NB4 (cell line): Measurements from ENCODE around the gene UFD1.

ENCODE experiments used
- DNase-seq: peaks from one replicate; pipeline ENCODE4 v3.0.0; 2010; ENCODE audit warnings: low read depth
- H3K4me3 ChIP-seq: one replicate; pipeline ENCODE4 v1.5.1; 2011; ENCODE audit warnings: mild to moderate bottlenecking, low read depth, low read length, moderate library complexity
- MYC ChIP-seq: IDR thresholded peaks from 2 replicates; pipeline ENCODE4 v1.6.1; 2011; ENCODE audit warnings: low read depth, low read length
- POLR2A ChIP-seq: IDR thresholded peaks from 2 replicates; pipeline ENCODE4 v1.6.1; 2011; ENCODE audit warnings: mild to moderate bottlenecking; ENCODE audit not compliant: insufficient read length; ENCODE audit errors: extremely low read depth
- TF ChIP-seq, protein P1 (sequence below): IDR thresholded peaks from 2 replicates; pipeline ENCODE4 v1.6.1; 2011; ENCODE audit warnings: low read depth, low read length
- TF ChIP-seq, protein P2 (sequence below): IDR thresholded peaks from one replicate; pipeline ENCODE4 v1.5.1; 2012; ENCODE audit warnings: low read depth, low read length

UFD1 gene

GRCh38 chr22:19517171-19517500 lies 38.1 kb upstream of the UFD1 start:
- H3K4me3 ChIP-seq: no peak overlapping the region
- no peak for DNase-seq
- TF ChIP-seq, protein P1, sequence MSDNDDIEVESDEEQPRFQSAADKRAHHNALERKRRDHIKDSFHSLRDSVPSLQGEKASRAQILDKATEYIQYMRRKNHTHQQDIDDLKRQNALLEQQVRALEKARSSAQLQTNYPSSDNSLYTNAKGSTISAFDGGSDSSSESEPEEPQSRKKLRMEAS: no peak
- no peak for TF ChIP-seq POLR2A
- TF ChIP-seq MYC: no peak
- TF ChIP-seq, protein P2, sequence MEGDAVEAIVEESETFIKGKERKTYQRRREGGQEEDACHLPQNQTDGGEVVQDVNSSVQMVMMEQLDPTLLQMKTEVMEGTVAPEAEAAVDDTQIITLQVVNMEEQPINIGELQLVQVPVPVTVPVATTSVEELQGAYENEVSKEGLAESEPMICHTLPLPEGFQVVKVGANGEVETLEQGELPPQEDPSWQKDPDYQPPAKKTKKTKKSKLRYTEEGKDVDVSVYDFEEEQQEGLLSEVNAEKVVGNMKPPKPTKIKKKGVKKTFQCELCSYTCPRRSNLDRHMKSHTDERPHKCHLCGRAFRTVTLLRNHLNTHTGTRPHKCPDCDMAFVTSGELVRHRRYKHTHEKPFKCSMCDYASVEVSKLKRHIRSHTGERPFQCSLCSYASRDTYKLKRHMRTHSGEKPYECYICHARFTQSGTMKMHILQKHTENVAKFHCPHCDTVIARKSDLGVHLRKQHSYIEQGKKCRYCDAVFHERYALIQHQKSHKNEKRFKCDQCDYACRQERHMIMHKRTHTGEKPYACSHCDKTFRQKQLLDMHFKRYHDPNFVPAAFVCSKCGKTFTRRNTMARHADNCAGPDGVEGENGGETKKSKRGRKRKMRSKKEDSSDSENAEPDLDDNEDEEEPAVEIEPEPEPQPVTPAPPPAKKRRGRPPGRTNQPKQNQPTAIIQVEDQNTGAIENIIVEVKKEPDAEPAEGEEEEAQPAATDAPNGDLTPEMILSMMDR: no peak

DNA sequence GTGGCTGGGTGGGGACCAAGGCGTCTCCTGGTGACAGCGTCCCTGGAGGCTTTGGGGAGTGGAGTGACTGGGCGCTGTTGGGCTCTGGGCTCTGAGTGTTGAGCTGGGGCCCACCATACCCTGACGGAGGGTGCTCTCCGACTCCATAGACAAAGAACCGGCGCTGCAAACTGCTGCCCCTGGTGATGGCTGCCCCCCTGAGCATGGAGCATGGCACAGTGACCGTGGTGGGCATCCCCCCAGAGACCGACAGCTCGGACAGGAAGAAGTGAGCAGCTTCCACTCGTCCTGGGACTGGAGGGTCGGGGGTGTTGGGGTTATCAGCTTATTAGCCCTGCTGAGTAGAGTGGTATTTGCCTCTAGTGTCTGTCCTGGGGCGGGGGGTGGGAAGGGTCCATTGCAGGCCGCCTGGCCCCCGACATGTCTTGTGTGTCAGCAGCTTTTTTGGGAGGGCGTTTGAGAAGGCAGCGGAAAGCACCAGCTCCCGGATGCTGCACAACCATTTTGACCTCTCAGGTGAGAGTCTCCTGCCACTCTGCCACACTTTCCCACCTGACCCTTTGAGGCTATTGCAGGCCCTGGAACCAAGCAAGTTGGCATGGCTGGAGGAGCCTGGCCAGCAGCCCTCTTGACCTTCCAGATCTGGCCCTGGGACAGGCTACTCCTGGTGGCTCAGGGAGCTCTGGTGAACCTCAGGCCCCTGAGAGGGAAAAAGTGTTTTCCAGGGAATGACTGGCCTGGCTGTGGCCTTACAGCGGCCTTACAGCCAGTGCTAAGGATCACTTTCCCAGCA lies 37.6 kb upstream of the UFD1 start:
- no peak overlapping the region for H3K4me3 ChIP-seq
- TF ChIP-seq MYC (no peak), POLR2A (no peak)
- TF ChIP-seq, protein P2: no peak
- DNase-seq: no peak

DNA sequence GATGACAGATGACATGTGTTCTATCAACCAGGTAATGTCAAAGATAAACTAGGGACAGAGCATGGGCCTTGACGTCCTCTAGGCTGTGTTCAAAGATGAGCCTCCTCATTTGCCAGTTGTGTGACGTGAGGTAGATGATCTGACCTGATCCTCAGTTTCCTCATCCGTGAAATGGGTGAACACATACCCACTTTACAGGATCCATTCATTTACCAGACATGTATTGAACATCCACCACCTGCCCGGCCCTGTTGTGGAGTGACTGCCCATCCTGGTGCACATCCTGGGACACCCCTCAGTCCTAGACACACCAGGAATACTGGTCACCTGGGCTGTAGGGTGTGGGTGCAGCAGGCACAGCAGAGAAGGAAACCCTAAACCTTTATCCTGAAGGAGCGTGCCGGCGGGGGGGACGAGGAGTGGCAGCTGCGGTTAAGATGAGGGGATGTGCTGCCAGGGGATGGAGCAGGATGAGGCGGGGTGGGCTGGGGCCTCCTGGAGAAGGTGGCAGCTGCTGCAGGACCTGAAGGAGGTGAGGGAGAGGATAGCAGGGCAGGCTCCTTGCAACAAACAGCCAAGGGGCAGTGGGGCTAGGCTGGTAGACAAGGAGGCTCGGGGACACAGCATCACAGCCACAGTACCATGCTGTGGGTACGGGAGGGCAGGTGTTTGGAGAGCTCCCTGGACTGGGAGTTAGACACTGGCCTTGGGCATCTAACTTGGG lies 36.8 kb upstream of the UFD1 start:
- no peak for TF ChIP-seq POLR2A
- TF ChIP-seq, protein P2: no peak
- TF ChIP-seq, protein P1: no peak
- TF ChIP-seq MYC: no peak
- DNase-seq: no peak
- no peak overlapping the region for H3K4me3 ChIP-seq

DNA sequence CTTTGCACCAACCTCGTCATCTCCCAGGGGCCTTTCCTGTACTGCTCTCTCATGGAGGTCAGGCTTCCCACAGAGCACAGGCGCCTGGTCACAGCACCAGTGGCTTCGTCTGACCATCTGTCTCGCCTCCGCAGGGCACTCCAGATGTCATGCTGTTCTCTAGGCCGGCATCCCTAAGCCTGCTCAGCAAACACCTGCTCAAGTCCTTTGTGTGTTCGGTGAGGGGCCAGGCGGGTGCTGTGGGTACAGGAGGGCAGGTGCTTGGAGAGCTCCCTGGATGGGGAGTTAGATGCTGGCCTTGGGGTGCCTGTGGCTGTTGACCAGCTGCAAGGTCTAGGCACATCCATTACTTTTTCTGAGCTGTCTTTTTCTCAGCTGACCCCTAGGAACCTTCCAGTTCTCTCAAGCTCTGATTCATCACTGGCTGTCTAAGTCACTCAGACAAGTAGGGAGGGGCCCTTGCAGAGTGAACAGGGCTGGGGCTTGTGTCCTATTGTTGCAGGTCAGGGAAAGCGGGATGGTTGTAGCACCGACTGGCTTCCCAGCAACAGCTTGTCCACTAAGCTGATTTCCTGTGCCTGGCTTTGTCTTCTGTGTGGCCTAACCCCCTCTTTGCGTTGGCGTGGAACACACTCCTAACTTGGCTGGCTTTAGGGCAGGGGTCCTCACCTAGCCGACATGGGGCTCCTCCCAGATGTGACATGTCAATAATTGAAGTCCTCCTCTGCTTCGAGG lies 36.0 kb upstream of the UFD1 start:
- DNase-seq: no peak
- TF ChIP-seq, protein P1: no peak
- TF ChIP-seq MYC (no peak), POLR2A (no peak)
- TF ChIP-seq, protein P2: no peak
- no peak overlapping the region for H3K4me3 ChIP-seq

DNA sequence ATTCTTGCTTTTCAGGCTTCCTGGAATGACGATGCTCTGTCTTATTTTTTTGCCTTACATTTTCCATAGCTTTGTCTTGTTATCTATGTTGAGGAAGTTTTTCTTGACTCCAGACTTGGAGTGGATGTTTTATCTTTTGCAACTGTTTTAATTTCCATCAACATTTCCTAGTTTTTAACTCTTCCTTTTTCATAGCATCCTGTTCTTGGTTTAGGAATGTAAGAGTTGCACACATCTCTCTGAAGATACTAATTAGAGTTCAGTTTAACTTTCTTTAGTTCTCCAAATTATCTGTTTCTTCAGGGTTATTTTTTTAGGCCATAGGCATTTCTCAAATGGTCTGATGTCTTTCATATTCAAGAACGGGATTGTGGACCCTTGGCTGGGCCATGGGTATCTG lies 34.8 kb upstream of the UFD1 start:
- DNase-seq: no peak
- TF ChIP-seq, protein P2: no peak
- TF ChIP-seq POLR2A (no peak), MYC (no peak)
- TF ChIP-seq, protein P1: no peak

More for the DNA sequence above, 34.8 kb upstream of the UFD1 start:
- H3K4me3 ChIP-seq: no peak overlapping the region
